ENCODE results near the gene KPNA4.
"Not testable (repeated sequence)": the region's sequence is repeated elsewhere in the genome, so short reads cannot be mapped to it uniquely, and the experiment has no call there.

The KPNA4 gene

GRCh38 chr3:160573955-160574525 lies 8.7 kb upstream of the KPNA4 start:
- not testable (repeated sequence) for DNase-seq (ENCODE audit: low spot score)

GRCh38 chr3:160569894-160570652 lies 4.7 kb upstream of the KPNA4 start:
- no peak for DNase-seq (ENCODE audit: low spot score)

GRCh38 chr3:160568989-160569388 lies 3.6 kb upstream of the KPNA4 start:
- DNase-seq (ENCODE audit: low spot score): no peak

- DNase-seq (ENCODE audit: low spot score): no peak
Observed at GRCh38 chr3:160567774-160568173, 2.4 kb upstream of the KPNA4 start.

GRCh38 chr3:160566499-160566898 lies 1.1 kb upstream of the KPNA4 start:
- peak; percentile 10 for DNase-seq (ENCODE audit: low spot score)

GRCh38 chr3:160564949-160565441 lies 376 bp downstream of the KPNA4 start:
- DNase-seq (ENCODE audit: low spot score): peak; percentile 46

- no peak for DNase-seq (ENCODE audit: low spot score)
Observed at GRCh38 chr3:160564258-160564911, 986 bp downstream of the KPNA4 start.

GRCh38 chr3:160562952-160563351 lies 2.4 kb downstream of the KPNA4 start:
- no peak for DNase-seq (ENCODE audit: low spot score)

GRCh38 chr3:160557571-160557970 lies 7.8 kb downstream of the KPNA4 start:
- no peak for DNase-seq (ENCODE audit: low spot score)

GRCh38 chr3:160556141-160556540 lies 9.2 kb downstream of the KPNA4 start:
- DNase-seq (ENCODE audit: low spot score): no peak

- no peak for DNase-seq (ENCODE audit: low spot score)
Observed at GRCh38 chr3:160554980-160555379, 10.4 kb downstream of the KPNA4 start.

GRCh38 chr3:160553827-160554226 lies 11.5 kb downstream of the KPNA4 start:
- no peak for DNase-seq (ENCODE audit: low spot score)

- no peak for DNase-seq (ENCODE audit: low spot score)
Observed at GRCh38 chr3:160546727-160547126, 18.6 kb downstream of the KPNA4 start.

GRCh38 chr3:160545504-160545871 lies 19.9 kb downstream of the KPNA4 start:
- DNase-seq (ENCODE audit: low spot score): no peak

- DNase-seq (ENCODE audit: low spot score): no peak
Observed at GRCh38 chr3:160544844-160545503, 20.4 kb downstream of the KPNA4 start.

- no peak for DNase-seq (ENCODE audit: low spot score)
Observed at GRCh38 chr3:160540551-160540950, 24.8 kb downstream of the KPNA4 start.

GRCh38 chr3:160538895-160539294 lies 26.5 kb downstream of the KPNA4 start:
- DNase-seq (ENCODE audit: low spot score): no peak

GRCh38 chr3:160537729-160538128 lies 27.6 kb downstream of the KPNA4 start:
- no peak for DNase-seq (ENCODE audit: low spot score)

GRCh38 chr3:160532371-160532770 lies 33.0 kb downstream of the KPNA4 start:
- no peak for DNase-seq (ENCODE audit: low spot score)

GRCh38 chr3:160531311-160531710 lies 34.1 kb downstream of the KPNA4 start:
- DNase-seq (ENCODE audit: low spot score): no peak

GRCh38 chr3:160516391-160516790 lies 49.0 kb downstream of the KPNA4 start:
- not testable (repeated sequence) for DNase-seq (ENCODE audit: low spot score)

- no peak for DNase-seq (ENCODE audit: low spot score)
Observed at GRCh38 chr3:160501325-160501724, 64.0 kb downstream of the KPNA4 start.

- no peak for DNase-seq (ENCODE audit: low spot score)
Observed at GRCh38 chr3:160498202-160498601, 67.2 kb downstream of the KPNA4 start.

All from AG08395 (cell line).